Amniotic stem cell (primary cell): ENCODE measurements around the gene JPT1.
"Not testable (repeated sequence)": the region's sequence is repeated elsewhere in the genome, so short reads cannot be mapped to it uniquely, and the experiment has no call there.

Experiments used
- DNase-seq: peaks from one replicate; lab custom pipeline; 2025; lab: John Stamatoyannopoulos, UW

JPT1 gene

DNA sequence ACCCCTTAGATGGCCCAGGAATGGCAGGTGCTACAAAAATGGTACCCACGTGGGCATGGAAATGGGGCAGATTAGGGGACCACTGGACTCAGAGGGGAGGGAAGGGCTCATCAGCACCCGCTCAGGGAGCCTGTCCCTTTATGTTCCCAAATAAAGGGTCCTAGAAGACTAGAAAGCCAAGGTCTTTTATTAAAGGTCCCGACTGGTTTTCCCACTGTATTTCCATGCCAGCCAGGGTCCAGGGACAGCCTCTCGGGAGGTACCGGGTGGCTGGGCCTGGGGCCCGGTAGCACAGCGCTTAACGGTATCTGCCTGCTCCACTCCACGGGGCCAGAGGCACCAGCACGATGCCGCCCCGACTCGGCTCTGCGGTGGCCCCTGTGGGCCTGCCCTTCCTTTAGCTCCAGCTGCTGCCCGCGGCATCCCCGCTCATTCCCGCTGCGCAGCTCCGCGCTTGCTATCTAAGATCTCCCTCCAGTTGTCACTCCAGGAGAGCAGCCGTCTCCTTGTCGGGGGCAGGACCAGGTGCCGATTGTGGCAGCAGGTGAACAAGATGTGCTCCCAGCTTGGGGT lies 24.2 kb downstream of the JPT1 start:
- DNase-seq: no peak

- DNase-seq: no peak
Observed at GRCh38 chr17:75129576-75129975, 24.7 kb downstream of the JPT1 start.

- no peak for DNase-seq
Observed at GRCh38 chr17:75128694-75129505, 25.4 kb downstream of the JPT1 start.

DNA sequence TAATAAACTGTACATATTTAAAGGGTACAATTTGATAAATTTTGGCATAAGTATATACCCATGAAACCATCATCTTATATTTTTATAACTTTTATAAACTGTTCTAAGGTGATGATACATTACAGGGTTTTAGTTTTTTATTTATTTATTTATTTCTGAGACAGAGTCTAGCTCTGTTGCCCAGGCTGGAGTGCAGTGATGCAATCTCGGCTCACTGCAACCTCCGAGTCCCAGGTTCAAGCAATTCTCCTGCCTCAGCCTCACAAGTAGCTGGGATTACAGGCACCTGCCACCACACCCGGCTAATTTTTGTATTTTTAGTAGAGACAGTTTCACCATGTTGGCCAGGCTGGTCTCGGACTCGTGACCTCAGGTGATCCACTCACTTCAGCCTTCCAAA lies 26.4 kb downstream of the JPT1 start:
- DNase-seq: not testable (repeated sequence)

GRCh38 chr17:75126954-75127353 lies 27.4 kb downstream of the JPT1 start:
- no peak for DNase-seq

DNA sequence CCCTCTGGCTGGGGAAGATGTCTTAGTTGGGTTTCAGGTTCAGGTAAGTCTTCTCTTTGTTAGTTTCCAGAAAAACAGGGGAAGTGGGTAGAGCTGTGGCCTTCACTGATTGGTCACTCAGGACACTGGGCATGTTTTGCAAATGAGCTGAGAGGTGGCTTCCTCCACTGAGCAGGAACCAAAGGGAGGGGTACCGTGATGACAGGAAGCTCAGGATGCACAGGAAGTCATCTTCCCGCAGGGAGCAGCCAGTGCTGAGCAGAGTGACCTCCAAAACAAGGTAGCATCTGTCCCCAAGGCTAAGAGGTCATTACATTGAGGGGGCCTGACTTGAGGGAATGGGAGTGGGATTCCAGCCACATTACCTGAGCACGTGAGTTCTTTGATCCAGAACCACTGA lies 28.3 kb downstream of the JPT1 start:
- no peak for DNase-seq

DNA sequence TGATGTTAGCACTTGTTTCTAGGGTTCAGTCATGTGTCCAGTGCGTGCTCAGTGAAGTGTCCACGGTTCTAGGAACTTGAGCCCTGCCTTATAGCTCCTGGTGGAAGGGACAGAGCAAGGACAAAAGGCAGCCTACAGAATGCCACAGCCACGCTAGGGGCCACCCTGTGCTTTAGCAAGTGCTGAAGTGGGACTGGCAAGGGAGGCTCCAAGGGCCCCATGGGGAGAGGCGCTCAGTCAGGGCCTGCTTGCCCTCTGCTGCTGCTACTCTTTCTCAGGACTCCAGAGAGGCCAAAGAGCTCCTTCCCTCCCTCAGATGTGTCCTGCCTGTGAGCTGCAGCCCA lies 29.5 kb downstream of the JPT1 start:
- no peak for DNase-seq

DNA sequence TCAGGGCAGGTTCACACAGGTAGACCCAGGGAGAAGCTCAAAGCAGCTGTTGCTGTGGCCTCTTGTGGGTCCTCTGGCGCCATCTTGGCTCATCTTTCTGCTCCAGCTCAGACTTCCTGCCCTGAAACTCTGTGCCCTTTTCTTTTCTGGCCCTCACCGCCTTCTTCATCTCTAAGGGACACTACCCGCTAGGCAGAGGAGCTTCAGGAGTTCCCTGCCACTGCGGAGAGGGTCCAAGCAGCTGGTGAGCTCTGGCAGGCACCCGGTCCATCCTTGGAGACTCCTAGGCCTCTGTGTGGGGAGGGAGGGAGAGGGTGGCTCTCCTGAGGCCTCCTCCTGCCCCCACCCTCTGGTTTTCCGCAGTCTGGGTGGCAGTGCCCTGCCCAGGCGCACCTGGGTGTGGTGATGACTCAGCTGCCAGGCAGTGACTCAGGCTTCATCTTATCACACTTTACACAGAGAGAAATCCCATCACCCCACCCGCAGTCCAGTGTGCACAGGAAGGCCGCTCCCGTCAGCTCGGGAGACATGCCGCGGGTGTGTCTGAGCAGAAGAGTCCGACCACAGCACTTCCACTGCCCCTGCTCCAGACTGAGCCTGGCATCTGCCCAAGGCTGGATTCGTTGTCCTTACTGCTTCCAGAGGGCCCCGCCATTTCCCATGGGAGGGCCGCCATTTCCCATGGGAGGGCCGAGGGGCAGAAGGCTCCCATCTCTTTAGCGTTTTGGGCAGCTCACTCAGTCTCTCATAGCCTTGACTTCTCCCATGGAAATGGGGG lies 30.1 kb downstream of the JPT1 start:
- DNase-seq: no peak

DNA sequence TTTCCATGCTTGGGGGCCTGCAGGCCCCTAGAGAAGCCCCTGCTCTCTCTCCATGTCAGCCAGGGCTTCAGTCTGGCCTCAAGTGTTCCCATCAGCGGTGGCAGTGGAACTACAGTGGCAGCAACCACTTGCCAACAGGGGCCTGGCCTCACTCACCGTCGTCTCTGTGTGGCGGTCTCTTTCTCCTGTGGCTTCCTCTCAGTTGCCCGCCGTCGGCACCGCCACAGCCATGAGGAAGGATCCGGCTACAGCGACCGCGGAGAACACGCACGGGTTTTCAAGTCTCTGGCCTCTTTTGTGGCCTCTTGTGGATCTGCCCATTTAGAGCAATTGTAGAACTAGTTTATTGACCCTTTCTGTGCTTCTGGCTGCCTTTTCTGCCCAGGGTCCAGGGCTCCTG lies 36.0 kb downstream of the JPT1 start:
- DNase-seq: no peak

DNA sequence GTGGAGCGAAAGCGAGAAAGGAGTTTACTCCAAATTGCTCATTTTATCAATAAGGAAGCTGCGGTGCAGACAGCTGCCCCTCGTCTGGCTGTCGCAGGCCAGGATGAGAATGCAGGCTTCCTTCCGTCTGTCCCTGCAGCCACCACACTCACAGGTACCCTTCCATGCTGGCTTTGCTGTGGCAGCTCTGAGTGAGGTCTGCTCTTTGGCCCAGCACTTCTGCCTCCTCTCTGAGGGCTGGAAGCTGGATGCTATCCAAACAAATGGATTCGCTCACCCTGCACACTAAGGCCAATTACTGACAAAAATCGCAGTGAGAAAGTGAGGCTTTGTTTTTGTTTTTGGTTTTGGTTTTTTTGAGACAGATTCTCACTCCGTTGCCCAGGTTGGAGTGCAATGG lies 37.6 kb downstream of the JPT1 start:
- no peak for DNase-seq

DNA sequence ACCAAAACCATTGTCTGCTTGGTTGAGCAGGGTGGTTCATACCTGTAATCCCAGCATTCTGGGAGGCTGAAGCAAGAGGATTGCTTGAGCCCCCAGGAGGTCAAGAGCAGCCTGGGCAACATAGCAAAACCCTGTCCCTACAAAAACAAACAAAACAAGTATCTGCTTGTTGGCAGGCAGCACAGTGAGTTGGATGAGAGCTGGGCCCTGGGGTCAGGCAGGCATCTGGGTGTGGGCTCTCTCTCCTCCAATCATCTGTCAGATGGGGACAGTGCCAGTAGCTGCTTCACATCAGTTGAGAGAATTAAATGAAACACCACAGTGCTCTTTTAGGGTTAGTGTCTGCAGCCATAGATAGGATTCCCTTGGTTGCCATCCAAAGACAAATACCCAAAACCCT lies 38.8 kb downstream of the JPT1 start:
- no peak for DNase-seq

GRCh38 chr17:75114552-75115314 lies 39.6 kb downstream of the JPT1 start:
- no peak for DNase-seq

GRCh38 chr17:75113798-75114551 lies 40.3 kb downstream of the JPT1 start:
- DNase-seq: peak; percentile 75

DNA sequence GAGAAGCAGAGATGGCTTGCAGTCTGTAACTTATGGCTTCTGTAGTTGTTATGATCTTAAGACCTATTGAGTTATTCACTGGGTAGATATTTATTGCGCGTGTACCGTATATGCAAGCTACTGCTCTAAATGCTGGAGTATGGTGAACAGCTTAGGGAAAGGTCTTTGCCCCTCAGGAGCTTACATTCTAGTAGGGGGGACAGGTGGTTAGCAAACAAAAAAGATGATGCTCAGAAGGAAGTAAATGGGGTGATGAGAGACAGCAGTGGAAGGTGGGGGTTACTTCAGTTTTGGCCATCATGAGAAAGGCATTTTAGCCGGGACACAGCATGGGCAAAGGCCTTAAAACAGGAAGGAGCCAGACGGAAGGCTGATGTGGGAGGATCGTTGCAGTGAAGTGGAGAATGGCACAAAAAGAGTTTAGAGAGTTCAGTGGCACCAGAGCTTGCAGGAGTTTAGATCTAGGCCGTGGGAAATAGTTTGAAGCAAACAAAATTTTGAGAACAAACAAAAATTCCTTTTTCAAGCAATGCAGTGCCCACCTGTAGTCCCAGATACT lies 42.5 kb downstream of the JPT1 start:
- DNase-seq: no peak

DNA sequence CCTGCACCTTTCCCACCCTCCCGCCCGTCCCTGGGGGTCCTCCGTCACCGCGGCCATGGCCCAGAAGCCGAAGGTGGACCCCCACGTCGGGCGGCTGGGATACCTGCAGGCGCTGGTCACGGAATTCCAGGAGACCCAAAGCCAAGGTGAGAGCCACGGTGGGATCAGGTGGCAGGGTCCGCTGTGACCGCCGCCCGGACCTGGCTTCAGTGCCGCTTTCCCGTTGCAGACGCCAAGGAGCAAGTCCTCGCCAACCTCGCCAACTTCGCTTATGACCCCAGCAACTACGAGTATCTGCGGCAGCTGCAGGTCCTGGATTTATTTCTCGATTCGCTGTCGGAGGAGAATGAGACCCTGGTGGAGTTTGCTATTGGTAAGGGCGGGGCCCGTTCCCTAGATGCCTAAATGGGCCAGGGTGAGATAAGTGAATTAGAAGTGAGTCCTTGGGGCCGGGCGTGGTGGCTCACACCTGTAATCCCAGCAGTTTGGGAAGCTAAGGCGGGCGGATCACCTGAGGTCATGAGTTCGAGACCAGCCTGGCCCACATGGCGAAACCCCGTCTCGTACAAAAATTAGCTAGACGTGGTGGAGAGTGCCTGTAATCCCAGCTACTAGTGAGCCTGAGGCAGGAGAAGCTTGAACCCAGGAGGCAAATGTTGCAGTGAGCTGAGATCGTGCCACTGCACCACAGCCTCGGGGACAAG lies 43.9 kb downstream of the JPT1 start:
- no peak for DNase-seq

DNA sequence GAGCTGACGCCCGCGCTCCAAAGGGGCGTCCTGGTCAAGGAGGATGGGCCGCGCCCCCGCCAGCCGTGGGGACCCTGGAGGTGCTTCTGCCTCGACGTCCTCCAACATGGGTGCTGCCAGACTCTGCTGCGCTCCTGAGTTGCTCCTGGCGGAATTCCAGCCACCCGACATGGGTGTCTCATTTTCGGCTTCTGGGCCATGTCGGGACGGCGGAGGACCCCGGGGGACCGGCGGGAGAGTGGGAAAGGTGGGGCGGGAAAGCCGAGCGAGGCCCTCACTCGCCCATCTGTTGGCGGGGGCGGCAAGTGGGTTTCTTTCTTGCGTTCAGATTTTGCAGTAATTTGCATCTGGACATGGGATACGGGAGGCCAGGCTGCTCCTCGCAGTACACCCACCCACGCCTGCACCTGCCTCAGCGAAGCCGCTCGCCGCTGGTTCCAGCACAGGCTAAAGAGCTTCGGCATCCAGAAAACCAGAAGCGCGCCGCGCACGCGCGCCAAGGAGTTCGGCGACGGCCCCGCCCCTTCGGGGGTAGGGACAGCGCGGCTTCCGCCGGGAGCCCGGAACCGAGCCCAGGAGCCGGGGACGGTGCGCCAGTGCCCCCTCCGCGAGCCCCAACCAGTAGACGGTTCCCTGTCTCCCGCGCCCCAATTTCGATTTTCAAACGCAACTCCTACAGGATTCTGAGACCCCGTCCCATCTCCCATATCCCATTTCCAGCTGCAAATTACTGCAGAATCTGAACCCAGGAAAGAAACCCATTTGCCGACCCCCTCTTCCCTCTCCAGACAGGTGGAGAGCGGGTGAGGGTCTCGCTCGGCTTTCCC lies 44.7 kb downstream of the JPT1 start, which contains the start of gene ARMC7:
ARMC7 (plus strand) TSS at position 563 of the 827 bp plus-strand sequence. CDS start 320 bp downstream, outside the sequence.
- no peak for DNase-seq

GRCh38 chr17:75109046-75109406 lies 45.3 kb downstream of the JPT1 start:
- no peak for DNase-seq

- DNase-seq: no peak
Observed at GRCh38 chr17:75108193-75108592, 46.1 kb downstream of the JPT1 start.

- no peak for DNase-seq
Observed at GRCh38 chr17:75105126-75106080, 48.9 kb downstream of the JPT1 start.
